ENCODE results near the gene FOXP1.

Gene FOXP1

GRCh38 chr3:71168121-71168721 is 415.3 kb downstream of the FOXP1 start:
- no peaks in the 10 kb centered on the region for H3K36me3 ChIP-seq (ENCODE audit: low read depth)
- ATAC-seq (ENCODE audit: low read depth) (no peak), DNase-seq (ENCODE audit: low spot score) (no peak)
- TF ChIP-seq CTCF (IDR thresholded peaks at IDR 0.05; ENCODE audit: poor library complexity, severe bottlenecking): no peak
- no peak overlapping the region for H3K4me3 ChIP-seq (ENCODE audit: severe bottlenecking)
- H3K27me3 ChIP-seq (ENCODE audit: insufficient read depth, poor library complexity, severe bottlenecking): no peaks in the 10 kb centered on the region
- H3K4me1 ChIP-seq (ENCODE audit: insufficient read depth, poor library complexity, severe bottlenecking): no peaks in the 10 kb centered on the region
- H3K27ac ChIP-seq (ENCODE audit: poor library complexity, severe bottlenecking): no peak overlapping the region
- no peaks in the 10 kb centered on the region for H3K9me3 ChIP-seq (ENCODE audit: severe bottlenecking)

- H3K27ac ChIP-seq (ENCODE audit: poor library complexity, severe bottlenecking): no peak overlapping the region
- no peaks in the 10 kb centered on the region for H3K36me3 ChIP-seq (ENCODE audit: low read depth)
- DNase-seq (ENCODE audit: low spot score) (no peak), ATAC-seq (ENCODE audit: low read depth) (no peak)
- no peaks in the 10 kb centered on the region for H3K9me3 ChIP-seq (ENCODE audit: severe bottlenecking)
- no peak for TF ChIP-seq CTCF (IDR thresholded peaks at IDR 0.05; ENCODE audit: poor library complexity, severe bottlenecking)
- no peaks in the 10 kb centered on the region for H3K27me3 ChIP-seq (ENCODE audit: insufficient read depth, poor library complexity, severe bottlenecking)
- no peaks in the 10 kb centered on the region for H3K4me1 ChIP-seq (ENCODE audit: insufficient read depth, poor library complexity, severe bottlenecking)
- H3K4me3 ChIP-seq (ENCODE audit: severe bottlenecking): no peak overlapping the region
These were observed 416.9 kb downstream of the FOXP1 start for GRCh38 chr3:71166339-71167240.

GRCh38 chr3:71164881-71165280 is 418.6 kb downstream of the FOXP1 start:
- Histone ChIP-seq H3K36me3 (ENCODE audit: low read depth) (no peaks in the 10 kb centered on the region), H3K27me3 (ENCODE audit: insufficient read depth, poor library complexity, severe bottlenecking) (no peaks in the 10 kb centered on the region), H3K4me3 (ENCODE audit: severe bottlenecking) (no peak overlapping the region), H3K4me1 (ENCODE audit: insufficient read depth, poor library complexity, severe bottlenecking) (no peaks in the 10 kb centered on the region), H3K27ac (ENCODE audit: poor library complexity, severe bottlenecking) (no peak overlapping the region), H3K9me3 (ENCODE audit: severe bottlenecking) (no peaks in the 10 kb centered on the region)
- no peak for ATAC-seq (ENCODE audit: low read depth)
- TF ChIP-seq CTCF (IDR thresholded peaks at IDR 0.05; ENCODE audit: poor library complexity, severe bottlenecking): no peak
- DNase-seq (ENCODE audit: low spot score): no peak

- no peak overlapping the region for H3K4me3 ChIP-seq (ENCODE audit: severe bottlenecking)
- H3K4me1 ChIP-seq (ENCODE audit: insufficient read depth, poor library complexity, severe bottlenecking): no peaks in the 10 kb centered on the region
- no peaks in the 10 kb centered on the region for H3K27me3 ChIP-seq (ENCODE audit: insufficient read depth, poor library complexity, severe bottlenecking)
- no peaks in the 10 kb centered on the region for H3K9me3 ChIP-seq (ENCODE audit: severe bottlenecking)
- no peak for DNase-seq (ENCODE audit: low spot score)
- ATAC-seq (ENCODE audit: low read depth): no peak
- no peak for TF ChIP-seq CTCF (IDR thresholded peaks at IDR 0.05; ENCODE audit: poor library complexity, severe bottlenecking)
- no peaks in the 10 kb centered on the region for H3K36me3 ChIP-seq (ENCODE audit: low read depth)
- H3K27ac ChIP-seq (ENCODE audit: poor library complexity, severe bottlenecking): no peak overlapping the region
These were observed 420.2 kb downstream of the FOXP1 start for GRCh38 chr3:71163198-71163918.
